NCI-H774 (cell line): Measurements from ENCODE around the gene HLA-A.
"Not testable (repeated sequence)": the region's sequence is repeated elsewhere in the genome, so short reads cannot be mapped to it uniquely, and the experiment has no call there.

ENCODE experiments used
- DNase-seq: peaks from one replicate; lab custom pipeline; 2025; lab: John Stamatoyannopoulos, UW

Gene HLA-A

GRCh38 chr6:29942275-29943052 lies at the start of gene HLA-A:
Gene HLA-A, plus strand, starts transcription at chr6:29942532. Its CDS starts 22 bp downstream, at chr6:29942554.
- peak; percentile 85 for DNase-seq

GRCh38 chr6:29892696-29893095 lies 49.6 kb upstream of the HLA-A start:
- DNase-seq = no peak

- no peak for DNase-seq
These were observed 43.1 kb upstream of the HLA-A start for GRCh38 chr6:29899281-29899680.

- no peak for DNase-seq
These were observed 37.0 kb upstream of the HLA-A start for GRCh38 chr6:29905286-29905685.

GRCh38 chr6:29907637-29908340 lies 34.5 kb upstream of the HLA-A start:
- DNase-seq = no peak

- DNase-seq = no peak
These were observed 34.0 kb upstream of the HLA-A start for GRCh38 chr6:29908341-29908662.

- DNase-seq = no peak
These were observed 33.6 kb upstream of the HLA-A start for GRCh38 chr6:29908710-29909109.

- no peak for DNase-seq
These were observed 32.3 kb upstream of the HLA-A start for GRCh38 chr6:29909985-29910384.

- DNase-seq = no peak
These were observed 29.5 kb upstream of the HLA-A start for GRCh38 chr6:29912840-29913239.

GRCh38 chr6:29916741-29917140 lies 25.6 kb upstream of the HLA-A start:
- DNase-seq = no peak

- no peak for DNase-seq
These were observed 24.5 kb upstream of the HLA-A start for GRCh38 chr6:29917857-29918256.

- DNase-seq = no peak
These were observed 22.6 kb upstream of the HLA-A start for GRCh38 chr6:29919506-29920445.

GRCh38 chr6:29924287-29924686 lies 18.0 kb upstream of the HLA-A start:
- DNase-seq = no peak

GRCh38 chr6:29924731-29925130 lies 17.6 kb upstream of the HLA-A start:
- no peak for DNase-seq

- no peak for DNase-seq
These were observed 17.0 kb upstream of the HLA-A start for GRCh38 chr6:29925321-29925720.

- no peak for DNase-seq
These were observed 16.5 kb upstream of the HLA-A start for GRCh38 chr6:29925727-29926412.

GRCh38 chr6:29926413-29927274 lies 15.7 kb upstream of the HLA-A start:
- no peak for DNase-seq

GRCh38 chr6:29927275-29927569 lies 15.1 kb upstream of the HLA-A start:
- DNase-seq = no peak

- DNase-seq = no peak
These were observed 14.4 kb upstream of the HLA-A start for GRCh38 chr6:29927841-29928388.

GRCh38 chr6:29930047-29930446 lies 12.3 kb upstream of the HLA-A start:
- DNase-seq = not testable (repeated sequence)

GRCh38 chr6:29933955-29934354 lies 8.4 kb upstream of the HLA-A start:
- DNase-seq = no peak
